Stomach (tissue), 4 donors: ENCODE results near the gene LCP1.

Source experiments
- EP300 ChIP-seq: sonication (generic); formaldehyde crosslinking; IDR thresholded peaks from one replicate; pipeline ENCODE4 v1.6.1; 2017; ENCODE audit warnings: antibody characterized with exemption
- TF ChIP-seq, protein P1 (sequence below), 7 experiments: fragments of 450-650 bp in 4 of 7; fragments of 200-600 bp in 3 of 7; sonication (generic) in 3 of 7; IDR thresholded peaks; one replicate each; pipeline ENCODE4 v1.5.1; 2016 to 2019; ENCODE audit warnings: antibody characterized with exemption in 7 of 7, control low read depth in 2 of 7, mild to moderate bottlenecking in 1 of 7

DNA sequence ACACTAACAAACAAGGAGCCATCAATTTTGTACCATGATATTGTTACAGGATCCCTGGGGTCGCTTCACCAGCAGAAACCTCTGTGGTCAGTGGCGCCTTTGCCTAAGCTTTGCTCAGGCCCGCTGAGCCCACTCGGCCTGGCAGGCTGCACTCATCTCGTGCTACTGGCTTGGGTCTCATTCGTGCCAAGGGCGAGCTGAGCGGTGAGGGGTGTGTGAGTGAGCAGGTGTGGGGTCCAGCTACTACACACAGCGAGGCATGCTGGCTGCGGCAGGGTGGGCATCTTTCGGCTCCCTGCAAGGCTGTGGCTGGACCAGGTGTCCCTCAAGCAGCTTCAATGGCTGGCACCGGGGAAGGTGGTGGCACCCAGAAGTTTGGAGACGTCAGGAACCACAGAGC lies 96.2 kb downstream of the LCP1 start:
- TF ChIP-seq, protein P1, sequence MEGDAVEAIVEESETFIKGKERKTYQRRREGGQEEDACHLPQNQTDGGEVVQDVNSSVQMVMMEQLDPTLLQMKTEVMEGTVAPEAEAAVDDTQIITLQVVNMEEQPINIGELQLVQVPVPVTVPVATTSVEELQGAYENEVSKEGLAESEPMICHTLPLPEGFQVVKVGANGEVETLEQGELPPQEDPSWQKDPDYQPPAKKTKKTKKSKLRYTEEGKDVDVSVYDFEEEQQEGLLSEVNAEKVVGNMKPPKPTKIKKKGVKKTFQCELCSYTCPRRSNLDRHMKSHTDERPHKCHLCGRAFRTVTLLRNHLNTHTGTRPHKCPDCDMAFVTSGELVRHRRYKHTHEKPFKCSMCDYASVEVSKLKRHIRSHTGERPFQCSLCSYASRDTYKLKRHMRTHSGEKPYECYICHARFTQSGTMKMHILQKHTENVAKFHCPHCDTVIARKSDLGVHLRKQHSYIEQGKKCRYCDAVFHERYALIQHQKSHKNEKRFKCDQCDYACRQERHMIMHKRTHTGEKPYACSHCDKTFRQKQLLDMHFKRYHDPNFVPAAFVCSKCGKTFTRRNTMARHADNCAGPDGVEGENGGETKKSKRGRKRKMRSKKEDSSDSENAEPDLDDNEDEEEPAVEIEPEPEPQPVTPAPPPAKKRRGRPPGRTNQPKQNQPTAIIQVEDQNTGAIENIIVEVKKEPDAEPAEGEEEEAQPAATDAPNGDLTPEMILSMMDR (IDR thresholded peaks at IDR 0.05), result no peak
- TF ChIP-seq EP300, result no peak
